ENCODE measurements around the gene HSD17B7.
"Not testable (repeated sequence)": the region's sequence is repeated elsewhere in the genome, so short reads cannot be mapped to it uniquely, and the experiment has no call there.

Gene HSD17B7

GRCh38 chr1:162790303-162790984, at the start of gene HSD17B7:
TSS of gene HSD17B7 (plus strand) at chr1:162790702. CDS start at chr1:162790801, 99 bp downstream.
- peak; percentile 69 for DNase-seq

GRCh38 chr1:162740755-162741154, 49.7 kb upstream of the HSD17B7 start:
- DNase-seq: no peak

GRCh38 chr1:162741574-162741973, 48.9 kb upstream of the HSD17B7 start:
- DNase-seq: no peak

- not testable (repeated sequence) for DNase-seq
These were observed 44.1 kb upstream of the HSD17B7 start for GRCh38 chr1:162746264-162746942.

GRCh38 chr1:162753001-162753658, 37.4 kb upstream of the HSD17B7 start:
- DNase-seq: no peak

- no peak for DNase-seq
These were observed 36.4 kb upstream of the HSD17B7 start for GRCh38 chr1:162753998-162754585.

- DNase-seq: no peak
These were observed 35.2 kb upstream of the HSD17B7 start for GRCh38 chr1:162755306-162755705.

GRCh38 chr1:162756523-162756922, 34.0 kb upstream of the HSD17B7 start:
- no peak for DNase-seq

- DNase-seq: no peak
These were observed 33.0 kb upstream of the HSD17B7 start for GRCh38 chr1:162757476-162757875.

GRCh38 chr1:162765788-162766187, 24.7 kb upstream of the HSD17B7 start:
- no peak for DNase-seq

GRCh38 chr1:162772571-162773154, 17.8 kb upstream of the HSD17B7 start:
- no peak for DNase-seq

GRCh38 chr1:162774007-162774406, 16.5 kb upstream of the HSD17B7 start:
- DNase-seq: no peak

- no peak for DNase-seq
These were observed 11.5 kb upstream of the HSD17B7 start for GRCh38 chr1:162779043-162779442.

GRCh38 chr1:162782671-162783070, 7.8 kb upstream of the HSD17B7 start:
- DNase-seq: no peak

GRCh38 chr1:162784926-162785325, 5.6 kb upstream of the HSD17B7 start:
- DNase-seq: not testable (repeated sequence)

GRCh38 chr1:162788783-162789182, 1.7 kb upstream of the HSD17B7 start:
- DNase-seq: not testable (repeated sequence)

- DNase-seq: not testable (repeated sequence)
These were observed 469 bp downstream of the HSD17B7 start for GRCh38 chr1:162790985-162791357.

GRCh38 chr1:162794284-162794683, 3.8 kb downstream of the HSD17B7 start:
- not testable (repeated sequence) for DNase-seq

GRCh38 chr1:162796617-162797279, 6.2 kb downstream of the HSD17B7 start:
- not testable (repeated sequence) for DNase-seq

- DNase-seq: not testable (repeated sequence)
These were observed 9.7 kb downstream of the HSD17B7 start for GRCh38 chr1:162799995-162800830.

- DNase-seq: not testable (repeated sequence)
These were observed 17.0 kb downstream of the HSD17B7 start for GRCh38 chr1:162807503-162807902.

- not testable (repeated sequence) for DNase-seq
These were observed 21.9 kb downstream of the HSD17B7 start for GRCh38 chr1:162812357-162812756.

All from NK-92 treated with Interleukin-12 subunit alpha and Interleukin-12 subunit beta, amount 100 ng/mL, for 24 hours (cell line).